ENCODE data around the gene CAPN2. TPM values are rescaled to one million over a fixed set of nuclear protein-coding genes. Genes with fewer than 3 reads are reported as not detected.

The CAPN2 gene
- polyA plus RNA-seq, 3 donors: 127 to 186 (median 182) TPM

DNA sequence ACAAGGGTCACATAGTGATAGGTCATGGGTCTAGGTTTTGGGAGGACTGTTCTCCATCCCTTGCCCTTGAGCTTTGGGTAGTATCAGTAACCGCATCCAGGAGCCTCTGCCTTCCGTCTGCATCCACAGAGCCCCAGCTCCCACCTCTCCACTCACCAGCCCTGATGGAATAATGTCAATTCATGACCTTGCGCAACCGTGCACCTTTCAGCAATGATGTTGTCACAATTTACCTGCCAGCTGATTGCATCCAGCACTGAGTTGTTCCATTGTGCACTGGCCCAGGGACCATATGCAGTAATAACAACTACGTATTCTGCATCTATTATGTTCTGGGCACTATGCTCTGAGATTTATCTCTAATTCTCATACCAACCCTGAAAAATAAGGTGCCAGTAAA, 48.2 kb upstream of the CAPN2 start:
- H3K27ac Mint-ChIP-seq: no peak overlapping the region
- H3K27me3 Mint-ChIP-seq (ENCODE audit: low read depth in 3 of 3): peaks cover 3 to 17% (median 16%) of the 10 kb centered on the region in 3 donors
- Histone ChIP-seq H3K27me3 (ENCODE audit: control insufficient read depth in 2 of 2, insufficient read depth in 2 of 2, low read length in 2 of 2) (peaks cover 0 to 4% of the 10 kb centered on the region in 2 donors), H3K4me1 (ENCODE audit: control insufficient read depth in 1 of 2, insufficient read depth in 2 of 2, low read length in 2 of 2) (no peaks in the 10 kb centered on the region), H3K79me2 (ENCODE audit: insufficient read depth, low read length) (no peaks in the 10 kb centered on the region), H3K9me3 (replicated peaks in 1 of 2; ENCODE audit: control insufficient read depth in 1 of 2, insufficient read depth in 1 of 2, low read length in 2 of 2) (no peaks in the 10 kb centered on the region), H3K27ac (ENCODE audit: low read depth in 1 of 2, low read length in 2 of 2) (no peak overlapping the region), H3K9ac (ENCODE audit: insufficient read depth, low read length, poor library complexity, severe bottlenecking) (no peak overlapping the region), H2AFZ (ENCODE audit: insufficient read depth, low read depth, low read length, poor library complexity, severe bottlenecking) (no peak overlapping the region), H3K4me3 (replicated peaks in 1 of 3; ENCODE audit: low read depth in 2 of 3, low read length in 3 of 3) (no peak overlapping the region), H4K20me1 (ENCODE audit: insufficient read depth, low read length) (no peaks in the 10 kb centered on the region), H3K4me2 (replicated peaks; ENCODE audit: extremely low read depth, low read length, poor library complexity, severe bottlenecking) (no peak overlapping the region), H3K36me3 (replicated peaks in 1 of 2; ENCODE audit: control insufficient read depth in 1 of 2, insufficient read depth in 2 of 2, low read length in 2 of 2) (no peaks in the 10 kb centered on the region)
- peaks cover 8% of the 10 kb centered on the region for H3K4me1 Mint-ChIP-seq
- intact Hi-C loops (cut with micrococcal nuclease): no loop called here
- H3K36me3 Mint-ChIP-seq: no peaks in the 10 kb centered on the region
- H3K9me3 Mint-ChIP-seq: peaks cover 0 to 2% (median 0%) of the 10 kb centered on the region in 7 donors
- H3K4me3 Mint-ChIP-seq: no peak overlapping the region
- TF ChIP-seq, protein P1, sequence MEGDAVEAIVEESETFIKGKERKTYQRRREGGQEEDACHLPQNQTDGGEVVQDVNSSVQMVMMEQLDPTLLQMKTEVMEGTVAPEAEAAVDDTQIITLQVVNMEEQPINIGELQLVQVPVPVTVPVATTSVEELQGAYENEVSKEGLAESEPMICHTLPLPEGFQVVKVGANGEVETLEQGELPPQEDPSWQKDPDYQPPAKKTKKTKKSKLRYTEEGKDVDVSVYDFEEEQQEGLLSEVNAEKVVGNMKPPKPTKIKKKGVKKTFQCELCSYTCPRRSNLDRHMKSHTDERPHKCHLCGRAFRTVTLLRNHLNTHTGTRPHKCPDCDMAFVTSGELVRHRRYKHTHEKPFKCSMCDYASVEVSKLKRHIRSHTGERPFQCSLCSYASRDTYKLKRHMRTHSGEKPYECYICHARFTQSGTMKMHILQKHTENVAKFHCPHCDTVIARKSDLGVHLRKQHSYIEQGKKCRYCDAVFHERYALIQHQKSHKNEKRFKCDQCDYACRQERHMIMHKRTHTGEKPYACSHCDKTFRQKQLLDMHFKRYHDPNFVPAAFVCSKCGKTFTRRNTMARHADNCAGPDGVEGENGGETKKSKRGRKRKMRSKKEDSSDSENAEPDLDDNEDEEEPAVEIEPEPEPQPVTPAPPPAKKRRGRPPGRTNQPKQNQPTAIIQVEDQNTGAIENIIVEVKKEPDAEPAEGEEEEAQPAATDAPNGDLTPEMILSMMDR (IDR thresholded peaks at IDR 0.05): no peak
- no peak for DNase-seq
- WGBS (ENCODE audit: insufficient coverage): 74% methylated on average over 5 of the region's 5 CpGs

GRCh38 chr1:223665592-223666312, 46.6 kb upstream of the CAPN2 start, which contains the start of gene CAPN8:
CAPN8 (minus strand) TSS chr1:223665701; CDS start chr1:223665646, 55 bp downstream.
- no peak within 1 kb of the TSS for H3K4me2 ChIP-seq (replicated peaks; ENCODE audit: extremely low read depth, low read length, poor library complexity, severe bottlenecking)
- TF ChIP-seq, protein P1 (IDR thresholded peaks at IDR 0.05): no peak
- intact Hi-C loops (cut with micrococcal nuclease): no loop called here

More at GRCh38 chr1:223665592-223666312, 46.6 kb upstream of the CAPN2 start, which contains the start of gene CAPN8:
- H3K9ac ChIP-seq (ENCODE audit: insufficient read depth, low read length, poor library complexity, severe bottlenecking): no peak within 1 kb of the TSS
- H3K27ac ChIP-seq (ENCODE audit: low read depth in 1 of 2, low read length in 2 of 2): no peak within 1 kb of the TSS
- Mint-ChIP-seq H3K4me1 (peaks cover 8% of the 10 kb centered on the region), H3K27me3 (ENCODE audit: low read depth in 3 of 3) (peaks cover 2 to 16% (median 13%) of the 10 kb centered on the region in 3 donors), H3K4me3 (no peak within 1 kb of the TSS), H3K9me3 (no peaks in the 10 kb centered on the region), H3K36me3 (no peaks in the 10 kb centered on the region), H3K27ac (no peak within 1 kb of the TSS)
- H4K20me1 ChIP-seq (ENCODE audit: insufficient read depth, low read length): no peaks in the 10 kb centered on the region
- H3K27me3 ChIP-seq (ENCODE audit: control insufficient read depth in 2 of 2, insufficient read depth in 2 of 2, low read length in 2 of 2): no peaks in the 10 kb centered on the region
- H3K36me3 ChIP-seq (replicated peaks in 1 of 2; ENCODE audit: control insufficient read depth in 1 of 2, insufficient read depth in 2 of 2, low read length in 2 of 2): no peaks in the 10 kb centered on the region
- 100% methylated on average over 2 of the region's 6 CpGs for WGBS (ENCODE audit: insufficient coverage)
- no peaks in the 10 kb centered on the region for H3K79me2 ChIP-seq (ENCODE audit: insufficient read depth, low read length)
- no peaks in the 10 kb centered on the region for H3K9me3 ChIP-seq (replicated peaks in 1 of 2; ENCODE audit: control insufficient read depth in 1 of 2, insufficient read depth in 1 of 2, low read length in 2 of 2)
- no peaks in the 10 kb centered on the region for H3K4me1 ChIP-seq (ENCODE audit: control insufficient read depth in 1 of 2, insufficient read depth in 2 of 2, low read length in 2 of 2)
- DNase-seq: no peak
- no peak within 1 kb of the TSS for H2AFZ ChIP-seq (ENCODE audit: insufficient read depth, low read depth, low read length, poor library complexity, severe bottlenecking)
- no peak within 1 kb of the TSS for H3K4me3 ChIP-seq (replicated peaks in 1 of 3; ENCODE audit: low read depth in 2 of 3, low read length in 3 of 3)

Data from CD14-positive monocyte (primary cell).